Common myeloid progenitor, CD34-positive (primary cell): ENCODE data around the gene OXA1L. TPM values are rescaled to one million over a fixed set of nuclear protein-coding genes. Genes with fewer than 3 reads are reported as not detected.
"Not testable (repeated sequence)": the region's sequence is repeated elsewhere in the genome, so short reads cannot be mapped to it uniquely, and the experiment has no call there.

Experiments used
- CTCF ChIA-PET: fragments of 350-600 bp; sonication (Branson Sonifier 250); formaldehyde crosslinking; loops from one replicate; lab custom pipeline; 2021; ENCODE audit warnings: antibody characterized with exemption; lab: Charles Lee
- POLR2A ChIA-PET: fragments of 350-600 bp; sonication (Branson Sonifier 250); formaldehyde crosslinking; loops from one replicate; lab custom pipeline; 2021; ENCODE audit warnings: antibody characterized with exemption; lab: Charles Lee
- DNase-seq, 3 donors: peaks; one replicate each; pipeline versions ENCODE4 v3.0.0 to v3.0.0-alpha.2; 2013
- H3K27ac ChIP-seq, 2 experiments: 1 replicate in 1 of 2; 2 replicates in 1 of 2; pipeline ENCODE4 v1.7.0; 2013; ENCODE audit warnings: inconsistent platforms in 2 of 2, low read length in 2 of 2, mild to moderate bottlenecking in 2 of 2, low read depth in 1 of 2, moderate library complexity in 1 of 2; ENCODE audit not compliant: severe bottlenecking in 2 of 2, insufficient read depth in 1 of 2, poor library complexity in 1 of 2
- H3K27me3 ChIP-seq, 5 experiments: replicated peaks in 2 of 5; 1 replicate in 3 of 5; 2 replicates in 2 of 5; pipeline versions ENCODE4 v1.6.1 to v1.7.0; 2013; ENCODE audit warnings: low read length in 4 of 5, mild to moderate bottlenecking in 2 of 5, moderate library complexity in 2 of 5, inconsistent platforms in 1 of 5; ENCODE audit not compliant: insufficient read depth in 5 of 5, control insufficient read depth in 4 of 5
- H3K36me3 ChIP-seq, 4 experiments: 1 replicate in 2 of 4; 2 replicates in 2 of 4; pipeline versions ENCODE4 v1.6.1 to v1.7.0; 2013; ENCODE audit warnings: low read length in 3 of 4, control low read depth in 1 of 4, mild to moderate bottlenecking in 1 of 4; ENCODE audit not compliant: control insufficient read depth in 4 of 4, insufficient read depth in 4 of 4
- H3K4me1 ChIP-seq, 4 experiments: 1 replicate in 3 of 4; 2 replicates in 1 of 4; pipeline versions ENCODE4 v1.6.1 to v1.7.1; 2013; ENCODE audit warnings: low read length in 3 of 4, mild to moderate bottlenecking in 3 of 4, control low read depth in 1 of 4, inconsistent platforms in 1 of 4, moderate library complexity in 1 of 4; ENCODE audit not compliant: control insufficient read depth in 4 of 4, insufficient read depth in 4 of 4; ENCODE audit errors: control extremely low read depth in 1 of 4
- H3K4me3 ChIP-seq, 7 experiments: 1 replicate in 4 of 7; 2 replicates in 3 of 7; pipeline versions ENCODE4 v1.5.1 to v1.7.0; 2013; ENCODE audit warnings: mild to moderate bottlenecking in 7 of 7, low read length in 6 of 7, moderate library complexity in 6 of 7, inconsistent platforms in 2 of 7, low read depth in 2 of 7, control low read depth in 1 of 7; ENCODE audit not compliant: insufficient read depth in 4 of 7, control insufficient read depth in 1 of 7; ENCODE audit errors: extremely low read depth in 1 of 7
- H3K9me3 ChIP-seq, 5 experiments: 1 replicate in 4 of 5; 2 replicates in 1 of 5; pipeline versions ENCODE4 v1.6.1 to v1.7.1; 2013; ENCODE audit warnings: low read length in 4 of 5, mild to moderate bottlenecking in 2 of 5, inconsistent platforms in 1 of 5, low read depth in 1 of 5, moderate library complexity in 1 of 5; ENCODE audit not compliant: control insufficient read depth in 4 of 5, insufficient read depth in 2 of 5; ENCODE audit errors: control extremely low read depth in 1 of 5
- WGBS: methylation state at CpG from one replicate; pipeline ENCODE4 v1.1.5; 2013; ENCODE audit not compliant: insufficient coverage; 5-methylcytosine and 5-hydroxymethylcytosine counted together
- polyA plus RNA-seq: library from polyadenylated mRNA; unstranded; fragments of 120-200 nt; gene quantifications from one replicate; pipeline ENCODE4 v1.2.1, GENCODE V29; 2013

OXA1L gene
- polyA plus RNA-seq: 157 TPM

DNA sequence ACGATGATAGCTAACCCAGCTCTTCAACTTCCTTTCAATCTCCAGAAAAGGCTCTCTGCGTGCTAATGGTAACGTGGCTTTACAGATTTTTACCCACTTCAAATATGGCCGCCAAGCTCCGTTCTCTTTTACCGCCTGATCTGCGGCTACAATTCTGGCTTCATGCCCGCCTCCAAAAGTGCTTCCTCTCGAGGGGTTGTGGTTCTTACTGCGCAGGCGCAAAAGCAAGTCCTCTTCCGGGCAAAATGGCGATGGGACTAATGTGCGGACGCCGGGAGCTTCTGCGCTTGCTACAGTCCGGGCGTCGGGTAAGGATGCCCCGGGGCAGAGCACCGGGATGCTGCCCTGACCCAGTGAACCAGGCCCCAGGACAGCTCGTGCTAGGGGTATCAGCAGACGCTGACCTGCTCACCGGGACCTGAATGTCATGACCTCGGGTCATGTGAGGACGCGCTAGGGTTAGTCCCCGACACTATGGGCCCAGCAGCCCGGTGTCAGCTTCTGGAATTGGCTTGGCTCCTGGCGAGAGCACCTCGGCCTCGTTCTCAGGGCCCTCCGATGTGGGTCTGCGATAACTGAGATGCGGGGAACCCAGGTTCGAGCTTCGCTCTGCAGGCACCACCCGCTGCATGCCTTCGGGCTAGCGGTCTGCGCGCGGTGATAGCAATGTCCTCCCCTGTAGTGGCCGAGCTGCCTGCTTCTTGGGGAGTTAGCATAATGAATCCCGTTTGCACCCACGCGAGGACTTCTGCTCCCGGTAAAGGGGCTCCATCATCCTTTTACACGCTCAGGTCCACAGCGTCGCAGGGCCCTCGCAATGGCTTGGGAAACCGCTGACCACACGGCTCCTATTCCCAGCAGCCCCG lies at the start of gene OXA1L:
OXA1L (plus strand) TSS at position 232 of the 866 bp plus-strand sequence; CDS start at position 246, 14 bp downstream.
- H3K36me3 ChIP-seq: peaks cover 14 to 36% (median 30%) of the 10 kb centered on the region in 4 experiments
- peak within 1 kb of the TSS; percentile 82 to 99 (median 98) for H3K4me3 ChIP-seq
- WGBS: under 1% methylated on average over 50 of the region's 56 CpGs
- POLR2A ChIA-PET: interaction anchor here (0.8 kb wide), 1 partner anchor 106 kb away, joined by 3 read pairs; no protein-coding TSS in a partner anchor
- peaks cover 3 to 20% (median 15%) of the 10 kb centered on the region in 4 experiments for H3K4me1 ChIP-seq
- H3K27ac ChIP-seq: peak within 1 kb of the TSS; percentile 74 to 87
- DNase-seq: peak; percentile 98 to 99 (median 98)
- H3K9me3 ChIP-seq: peaks cover 0 to 5% (median 0%) of the 10 kb centered on the region in 5 experiments
- CTCF ChIA-PET: interaction anchor here (0.5 to 1.9 kb wide), 7 partner anchors 8 to 447 kb away, joined by 3 to 6 read pairs (median 3); no protein-coding TSS in a partner anchor
- H3K27me3 ChIP-seq: no peaks in the 10 kb centered on the region

DNA sequence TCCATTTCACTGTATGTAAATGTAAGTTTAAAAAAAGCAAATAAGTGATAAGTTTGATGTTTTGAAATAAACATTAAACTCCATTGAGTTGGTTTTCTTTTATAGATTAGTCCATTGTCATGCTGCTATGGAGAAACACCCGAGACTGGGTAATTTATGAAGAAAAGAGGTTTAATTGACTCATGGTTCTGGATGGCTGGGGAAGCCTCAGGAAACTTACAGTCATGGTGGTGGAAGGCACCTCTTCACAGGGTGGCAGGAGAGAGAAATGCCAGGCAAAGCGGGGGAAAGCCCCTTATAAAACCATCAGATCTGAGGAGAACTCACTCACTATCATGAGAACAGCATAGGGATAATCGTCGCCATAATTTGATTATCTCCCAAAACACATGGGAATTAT lies 48.4 kb upstream of the OXA1L start:
- CTCF ChIA-PET: no interaction called here
- POLR2A ChIA-PET: no interaction called here
- DNase-seq: no peak
- Histone ChIP-seq H3K36me3 (no peaks in the 10 kb centered on the region), H3K4me3 (no peak overlapping the region), H3K27me3 (no peaks in the 10 kb centered on the region), H3K27ac (no peak overlapping the region), H3K4me1 (peaks cover 0 to 3% (median 0%) of the 10 kb centered on the region in 4 experiments), H3K9me3 (no peaks in the 10 kb centered on the region)
- WGBS: 100% methylated on average over 4 of the region's 4 CpGs

DNA sequence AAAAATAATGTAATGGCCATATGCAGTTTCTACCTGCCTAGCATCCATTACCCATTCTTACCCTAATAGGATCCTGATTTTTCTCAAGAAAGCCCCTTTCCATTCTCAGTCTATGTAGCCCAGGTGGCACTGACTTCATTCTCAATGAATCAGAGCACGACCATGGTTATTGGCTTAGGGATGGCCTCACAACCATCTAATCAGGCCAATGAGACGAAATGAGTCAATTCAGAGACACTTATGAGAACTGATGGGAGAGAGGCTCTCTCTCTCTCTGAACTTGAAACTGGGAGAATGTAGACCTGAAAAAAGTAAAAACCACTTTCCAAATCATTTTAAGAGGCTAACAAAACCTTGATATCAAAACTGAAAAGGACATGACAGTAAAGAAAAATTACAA lies 45.3 kb upstream of the OXA1L start:
- Histone ChIP-seq H3K27ac (no peak overlapping the region), H3K4me3 (no peak overlapping the region), H3K4me1 (no peaks in the 10 kb centered on the region), H3K36me3 (no peaks in the 10 kb centered on the region), H3K27me3 (peaks cover 0 to 1% (median 0%) of the 10 kb centered on the region in 5 experiments), H3K9me3 (no peaks in the 10 kb centered on the region)
- POLR2A ChIA-PET: no interaction called here
- DNase-seq: no peak
- whole genome bisulfite sequencing: 100% methylated on average over 1 of the region's 2 CpGs
- CTCF ChIA-PET: no interaction called here

DNA sequence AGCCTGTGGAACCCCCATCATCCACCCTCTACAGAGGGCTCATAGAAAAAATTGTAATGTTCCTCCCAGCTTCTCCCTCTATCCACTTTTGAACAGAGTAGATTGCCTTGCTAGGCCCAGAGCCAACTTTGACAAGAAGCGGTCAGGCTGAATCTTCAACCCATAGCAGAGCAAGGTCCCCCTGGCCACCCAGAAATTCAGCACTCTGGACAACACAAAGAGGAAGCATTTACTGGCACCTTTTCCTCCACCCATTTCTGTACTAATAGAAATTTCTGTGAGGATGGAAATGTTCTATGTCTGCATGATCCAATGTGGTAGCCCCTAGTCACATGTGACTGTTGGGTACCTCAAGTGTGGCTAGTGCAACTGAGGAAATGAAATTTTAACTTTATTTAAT lies 42.7 kb upstream of the OXA1L start:
- CTCF ChIA-PET: no interaction called here
- WGBS: no CpG with 5 or more reads among the region's 1 CpG
- no peaks in the 10 kb centered on the region for H3K4me1 ChIP-seq
- H3K4me3 ChIP-seq: no peak overlapping the region
- no peak overlapping the region for H3K27ac ChIP-seq
- H3K36me3 ChIP-seq: no peaks in the 10 kb centered on the region
- no peaks in the 10 kb centered on the region for H3K9me3 ChIP-seq
- peaks cover 0 to 1% (median 0%) of the 10 kb centered on the region in 5 experiments for H3K27me3 ChIP-seq
- POLR2A ChIA-PET: no interaction called here
- DNase-seq: no peak

DNA sequence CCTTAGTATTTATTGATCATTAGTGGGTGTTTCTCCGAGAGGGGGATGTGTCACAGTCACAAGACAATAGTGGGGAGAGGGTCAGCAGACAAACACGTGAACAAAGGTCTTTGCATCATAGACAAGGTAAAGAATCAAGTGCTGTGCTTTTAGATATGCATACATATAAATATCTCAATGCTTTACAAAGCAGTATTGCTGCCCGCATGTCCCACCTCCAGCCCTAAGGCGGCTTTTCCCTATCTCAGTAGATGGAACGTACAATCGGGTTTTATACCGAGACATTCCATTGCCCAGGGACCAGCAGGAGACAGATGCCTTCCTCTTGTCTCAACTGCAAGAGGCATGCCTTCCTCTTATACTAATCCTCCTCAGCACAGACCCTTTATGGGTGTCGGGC lies 41.6 kb upstream of the OXA1L start:
- H3K9me3 ChIP-seq, H3K27ac ChIP-seq, H3K36me3 ChIP-seq, POLR2A ChIA-PET, H3K4me3 ChIP-seq, DNase-seq, H3K27me3 ChIP-seq, H3K4me1 ChIP-seq: not testable (repeated sequence)
- WGBS: 87% methylated on average over 4 of the region's 8 CpGs
- CTCF ChIA-PET: interaction anchor here (0.6 kb wide), 1 partner anchor 131 kb away, joined by 3 read pairs; no protein-coding TSS in a partner anchor

DNA sequence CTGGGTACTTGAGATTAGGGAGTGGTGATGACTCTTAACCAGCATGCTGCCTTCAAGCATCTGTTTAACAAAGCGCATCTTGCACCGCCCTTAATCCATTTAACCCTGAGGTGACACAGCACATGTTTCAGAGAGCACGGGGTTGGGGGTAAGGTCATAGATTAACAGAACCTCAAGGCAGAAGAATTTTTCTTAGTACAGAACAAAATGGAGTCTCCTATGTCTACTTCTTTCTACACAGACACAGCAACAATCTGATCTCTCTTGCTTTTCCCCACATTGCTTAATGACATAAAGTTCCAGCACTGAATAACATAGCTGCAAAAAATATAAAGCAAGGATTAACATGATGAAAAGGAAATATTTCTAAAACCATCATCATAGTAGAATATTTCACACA lies 41.1 kb upstream of the OXA1L start:
- H3K27me3 ChIP-seq, POLR2A ChIA-PET, H3K36me3 ChIP-seq, H3K27ac ChIP-seq, H3K4me1 ChIP-seq, H3K9me3 ChIP-seq, DNase-seq, H3K4me3 ChIP-seq: not testable (repeated sequence)
- CTCF ChIA-PET: interaction anchor here (0.6 kb wide), 1 partner anchor 131 kb away, joined by 3 read pairs; no protein-coding TSS in a partner anchor
- no CpG with 5 or more reads among the region's 3 CpGs for WGBS

DNA sequence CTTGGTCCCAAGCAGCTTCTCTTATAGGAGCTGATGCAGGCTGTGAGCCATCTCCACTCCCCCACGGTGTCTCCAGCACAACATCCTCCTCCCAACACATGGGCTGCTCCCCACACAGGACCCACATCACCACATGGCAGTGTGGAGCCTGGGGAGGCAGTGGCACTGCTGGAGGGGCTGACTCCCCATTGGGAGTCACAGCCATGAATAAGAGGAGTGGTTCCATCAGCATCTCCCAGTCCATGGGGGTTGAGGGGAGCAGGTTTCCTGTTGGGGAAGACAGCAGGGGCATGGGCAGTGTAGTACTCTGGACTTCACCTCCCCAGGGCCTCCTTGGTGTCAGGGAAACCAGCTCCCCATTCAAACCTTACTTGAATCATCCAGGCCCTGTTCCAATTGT lies 40.5 kb upstream of the OXA1L start:
- Histone ChIP-seq H3K9me3 (no peaks in the 10 kb centered on the region), H3K4me1 (no peaks in the 10 kb centered on the region), H3K27me3 (peaks cover 0 to 1% (median 0%) of the 10 kb centered on the region in 5 experiments), H3K4me3 (no peak overlapping the region), H3K27ac (no peak overlapping the region), H3K36me3 (no peaks in the 10 kb centered on the region)
- no CpG with 5 or more reads among the region's 1 CpG for WGBS
- POLR2A ChIA-PET: no interaction called here
- no peak for DNase-seq
- CTCF ChIA-PET: no interaction called here
